ENCODE results near the gene CPPED1.
A peak's percentile ranks its signal among the peaks of the same experiment; 100 is the strongest.

The CPPED1 gene

DNA sequence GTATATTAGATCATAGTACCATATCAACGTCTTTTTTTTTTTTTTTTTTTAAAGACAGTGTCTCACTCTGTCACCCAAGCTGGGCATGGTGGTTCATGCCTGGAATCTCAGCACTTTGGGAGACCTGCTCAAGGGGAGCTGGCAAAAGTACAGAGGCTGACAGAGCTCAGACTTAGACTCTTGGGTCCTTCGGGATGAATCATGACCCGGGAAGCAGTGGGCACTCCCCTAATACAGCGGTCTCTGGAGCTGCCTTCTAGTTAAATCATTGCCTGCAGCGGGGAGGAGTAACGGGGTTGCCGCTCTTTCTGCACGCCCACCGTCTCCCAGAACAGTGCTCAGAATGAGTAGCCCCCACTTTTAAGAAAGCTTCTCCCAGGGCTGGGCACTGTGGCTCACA lies 174.4 kb downstream of the CPPED1 start:
- no peak for DNase-seq

DNA sequence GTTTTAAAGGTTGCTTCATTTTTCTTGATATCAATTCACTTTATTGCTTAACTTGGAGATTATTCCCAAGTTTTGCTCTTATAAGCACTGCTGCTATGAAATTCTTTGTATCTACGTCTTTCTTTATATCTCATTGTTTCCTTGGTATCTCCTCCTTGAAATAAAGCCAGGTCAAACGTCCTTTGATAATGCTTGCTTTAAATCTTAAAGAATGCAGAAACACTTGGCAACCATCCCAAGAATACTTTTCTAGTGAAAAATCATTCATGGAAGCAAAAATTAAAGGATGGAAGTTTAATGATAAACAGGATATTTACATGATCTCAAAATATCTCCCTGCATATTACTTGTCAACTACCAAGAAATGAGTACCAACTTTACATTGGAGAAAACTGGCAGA lies 175.2 kb downstream of the CPPED1 start:
- no peak for DNase-seq

DNA sequence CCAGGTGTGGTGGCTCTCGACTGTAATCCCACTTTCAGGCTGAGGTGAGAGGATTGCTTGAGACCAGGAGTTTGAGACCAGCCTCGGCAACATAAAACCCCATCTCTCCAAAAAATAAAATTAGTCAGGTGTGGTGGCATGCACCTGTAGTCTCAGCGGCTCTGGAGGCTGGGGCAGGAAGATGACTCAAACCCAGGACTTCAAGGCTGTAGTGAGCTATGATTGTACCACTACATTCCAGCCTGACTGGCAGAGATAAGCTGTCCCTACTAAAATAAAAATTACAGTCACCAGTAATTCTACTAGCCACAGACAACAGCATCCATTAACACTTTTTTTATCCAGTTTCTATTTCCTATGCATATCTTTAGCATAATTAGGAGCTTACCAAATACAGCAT lies 176.3 kb downstream of the CPPED1 start:
- peak; percentile 12 for DNase-seq

DNA sequence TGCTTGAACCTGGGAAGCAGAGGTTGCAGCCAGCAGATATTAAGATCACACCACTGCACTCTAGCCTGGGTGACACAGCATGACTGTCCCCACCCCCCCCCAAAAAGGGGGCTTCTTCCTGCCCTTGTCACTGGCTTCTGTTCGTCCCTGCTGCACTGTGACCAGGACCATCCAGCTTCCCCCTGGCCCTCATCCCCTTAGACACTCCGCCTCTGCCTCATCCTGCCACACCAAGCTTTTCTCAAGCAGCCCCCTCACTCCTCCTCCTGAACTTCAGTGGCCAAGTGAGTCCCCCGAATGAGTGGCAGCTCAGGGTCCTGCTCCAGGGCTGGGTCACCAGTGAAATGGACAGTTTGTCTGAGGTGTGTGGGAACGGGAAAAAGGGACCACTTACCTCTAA lies 177.3 kb downstream of the CPPED1 start:
- no peak for DNase-seq

DNA sequence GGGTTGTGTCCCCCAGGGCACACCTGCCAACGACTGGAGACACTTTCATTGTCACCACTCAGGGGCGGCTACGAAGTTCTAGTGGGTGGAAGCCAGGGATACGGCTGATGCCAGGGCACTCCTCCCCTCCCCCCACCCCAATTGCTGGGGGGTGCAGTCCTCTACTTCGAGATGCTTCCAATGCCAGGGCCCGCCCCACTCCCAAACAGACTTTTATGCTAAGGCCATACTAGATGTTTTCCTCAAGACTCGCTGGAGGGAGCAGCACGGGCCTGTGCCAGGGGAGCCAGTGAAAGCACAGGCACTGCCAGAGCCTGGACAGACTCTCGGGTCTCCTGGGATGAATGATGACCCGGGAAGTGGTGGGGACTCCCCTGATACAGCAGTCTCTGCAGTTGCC lies 178.0 kb downstream of the CPPED1 start:
- no peak for DNase-seq

DNA sequence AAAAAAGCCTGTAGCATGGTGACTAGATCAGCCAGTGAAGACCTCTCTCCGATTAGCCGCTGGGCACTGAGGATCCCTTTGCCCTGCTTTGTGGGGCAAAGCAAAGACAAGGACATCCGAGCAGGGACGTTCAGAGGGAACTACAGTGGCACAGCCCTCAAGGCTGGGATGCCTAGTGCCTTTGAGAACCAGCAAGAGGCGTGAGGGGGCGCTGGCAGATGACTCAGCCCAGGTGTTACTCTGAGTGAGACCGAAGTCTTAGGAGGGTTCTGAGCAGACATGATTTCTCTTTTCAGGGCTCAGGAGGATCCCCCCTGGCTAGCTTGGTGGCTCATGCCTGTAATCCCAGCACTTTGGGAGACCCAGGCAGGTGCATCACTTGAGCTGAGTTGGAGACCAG lies 178.6 kb downstream of the CPPED1 start:
- DNase-seq: no peak

DNA sequence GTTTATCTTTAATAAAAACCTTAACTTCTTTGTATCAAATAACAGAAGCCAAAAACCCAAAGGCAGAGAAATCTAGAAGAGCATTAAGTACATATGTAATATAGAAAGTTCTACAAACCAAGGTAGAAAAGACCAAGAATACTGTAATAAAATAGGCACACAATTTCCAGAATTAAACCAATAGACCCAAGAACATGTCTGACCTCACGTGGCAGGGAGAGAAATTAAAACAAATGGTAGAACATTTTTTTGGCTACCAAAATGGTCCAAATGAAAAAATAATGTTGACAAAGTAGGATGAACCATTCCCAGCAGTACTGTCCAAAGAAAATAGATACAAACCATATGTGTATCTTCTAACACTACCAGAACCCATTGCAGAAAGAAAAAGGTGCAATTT lies 183.5 kb downstream of the CPPED1 start:
- no peak for DNase-seq

DNA sequence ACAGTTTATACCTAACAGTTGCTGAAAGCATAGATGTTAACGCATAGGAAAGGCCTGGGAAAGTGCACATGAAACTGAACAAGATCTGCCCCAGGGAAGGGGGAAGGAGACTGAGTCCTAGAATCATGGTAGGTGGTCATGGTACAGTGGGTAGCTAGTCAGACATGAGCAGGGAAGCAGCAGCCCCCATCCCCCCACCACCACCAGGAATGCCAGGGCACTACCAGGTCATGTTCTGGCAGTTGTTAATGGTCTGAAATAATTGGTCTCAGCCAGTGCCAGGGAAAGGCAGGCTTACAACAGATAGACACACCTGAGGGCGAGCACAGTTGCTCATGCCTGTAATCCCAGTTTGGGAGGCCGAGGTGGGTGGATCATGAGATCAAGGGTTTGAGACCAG lies 185.2 kb downstream of the CPPED1 start:
- no peak for DNase-seq

DNA sequence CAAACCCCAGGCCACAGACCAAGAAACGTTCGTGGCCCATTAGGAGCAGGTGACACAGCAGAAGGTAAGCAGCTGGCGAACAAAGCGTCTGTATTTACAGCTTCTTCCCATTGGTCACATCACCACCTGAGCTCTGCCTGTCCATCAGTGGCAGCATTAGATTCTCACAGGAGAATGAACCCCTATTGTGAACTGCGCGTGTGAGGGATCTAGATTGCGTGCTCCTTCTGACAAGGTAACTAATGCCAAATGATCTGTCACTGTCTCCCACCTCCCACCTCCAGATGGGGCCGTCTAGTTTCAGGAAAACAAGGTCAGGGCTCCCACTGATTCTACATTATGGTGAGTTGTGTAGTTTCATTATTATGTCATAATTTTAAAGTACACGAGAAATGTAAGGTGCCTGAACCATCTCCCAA lies 186.3 kb downstream of the CPPED1 start:
- peak; percentile 28 for DNase-seq

DNA sequence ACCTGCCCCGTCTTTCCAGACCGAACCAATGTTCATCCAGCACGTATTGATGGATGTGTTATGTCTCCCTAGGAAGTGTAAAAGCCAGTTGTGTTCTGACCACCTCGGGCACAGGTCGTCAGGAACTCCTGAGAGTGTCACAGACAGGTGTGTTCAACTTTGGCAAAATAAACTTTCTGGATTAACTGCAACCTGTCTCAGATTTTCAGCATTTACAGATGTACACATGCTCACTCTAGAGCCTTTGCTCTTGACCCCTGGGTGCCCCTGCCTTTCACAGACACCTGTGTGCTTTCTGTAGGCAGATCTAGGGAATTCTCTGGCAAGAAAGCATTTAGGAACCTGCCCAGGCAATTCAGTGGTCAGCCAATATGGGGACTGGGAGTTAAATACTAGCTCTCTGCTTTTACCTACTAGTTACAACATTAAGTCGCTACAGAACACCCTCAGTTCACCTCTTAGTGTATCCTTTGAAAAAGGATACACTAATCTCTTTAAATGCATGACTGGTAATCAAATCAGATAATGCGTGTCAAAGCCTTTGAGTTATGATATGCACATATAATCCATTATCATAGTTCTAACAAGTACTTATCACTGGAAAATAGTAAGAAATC lies 188.9 kb downstream of the CPPED1 start:
- no peak for DNase-seq

DNA sequence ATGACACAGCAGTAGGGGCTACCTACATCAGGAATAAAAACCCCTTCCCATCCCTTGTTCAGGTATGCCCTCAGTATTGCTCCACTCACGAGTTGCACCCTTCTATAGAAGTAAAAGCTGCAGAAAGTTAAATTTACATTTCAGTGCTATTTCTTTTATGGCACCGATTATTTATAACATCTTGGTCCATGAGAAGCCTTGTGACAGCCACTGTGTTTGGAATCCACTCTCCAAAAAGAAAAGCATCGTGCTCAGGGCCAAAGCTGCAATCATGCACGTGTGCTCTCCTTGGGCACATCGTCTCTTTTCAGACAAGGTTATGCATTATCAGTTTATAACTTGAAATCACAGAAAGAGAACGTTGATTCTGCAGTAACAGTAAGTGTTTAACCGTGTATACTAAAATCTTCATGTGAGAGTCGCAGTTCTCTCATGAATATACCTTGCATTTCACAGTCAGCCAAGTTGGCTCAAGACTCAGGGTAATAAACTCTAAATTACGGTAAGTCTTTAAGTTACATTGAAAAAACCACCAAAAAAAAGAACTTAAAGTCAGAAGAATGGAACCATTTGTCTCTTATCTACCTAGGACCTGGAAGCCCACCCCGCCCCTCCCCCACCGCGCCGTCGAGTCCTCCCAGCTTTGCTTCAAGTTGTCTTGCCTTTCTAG lies 189.6 kb downstream of the CPPED1 start:
- DNase-seq: no peak

DNA sequence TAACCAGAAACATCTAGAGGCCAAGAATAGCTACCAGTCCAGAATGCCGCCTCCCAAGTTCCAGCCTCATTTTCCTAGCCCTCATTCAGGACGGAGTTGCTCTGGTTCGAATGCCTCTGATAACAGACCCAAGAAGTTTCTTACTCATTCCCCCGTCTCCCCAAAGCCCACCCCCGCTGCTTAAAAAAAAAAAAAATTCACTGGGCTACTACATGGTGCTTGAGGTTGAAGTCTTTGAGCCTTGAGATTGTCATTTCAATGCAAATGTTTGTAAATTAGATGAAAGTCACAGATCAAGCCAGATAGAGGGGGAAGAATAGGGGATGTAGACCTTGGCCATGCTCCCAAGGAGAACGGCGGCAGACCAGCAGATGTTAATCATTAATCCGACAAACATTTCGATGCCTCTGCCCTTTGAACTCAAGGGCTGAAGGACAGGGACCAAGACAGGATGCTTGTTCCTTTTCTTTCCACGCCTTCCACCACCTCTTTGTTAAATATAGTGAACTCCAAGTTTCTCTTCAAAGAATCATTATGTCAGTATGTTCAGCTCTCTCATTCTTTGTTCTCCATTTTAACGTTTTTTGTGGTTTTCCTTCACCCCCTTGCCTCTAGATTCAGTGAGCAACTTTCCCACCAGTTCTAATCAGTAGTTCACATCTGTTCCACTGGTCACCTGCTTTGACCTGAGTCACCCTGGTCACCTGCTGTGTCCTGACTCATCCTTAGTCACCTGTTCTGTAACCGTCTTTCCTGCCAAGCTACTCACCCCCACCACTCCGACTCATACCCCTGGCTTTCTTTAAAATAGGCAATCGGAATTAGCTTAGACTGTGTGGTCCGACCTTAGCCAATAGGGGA lies 190.3 kb downstream of the CPPED1 start:
- peak; percentile 66 for DNase-seq

DNA sequence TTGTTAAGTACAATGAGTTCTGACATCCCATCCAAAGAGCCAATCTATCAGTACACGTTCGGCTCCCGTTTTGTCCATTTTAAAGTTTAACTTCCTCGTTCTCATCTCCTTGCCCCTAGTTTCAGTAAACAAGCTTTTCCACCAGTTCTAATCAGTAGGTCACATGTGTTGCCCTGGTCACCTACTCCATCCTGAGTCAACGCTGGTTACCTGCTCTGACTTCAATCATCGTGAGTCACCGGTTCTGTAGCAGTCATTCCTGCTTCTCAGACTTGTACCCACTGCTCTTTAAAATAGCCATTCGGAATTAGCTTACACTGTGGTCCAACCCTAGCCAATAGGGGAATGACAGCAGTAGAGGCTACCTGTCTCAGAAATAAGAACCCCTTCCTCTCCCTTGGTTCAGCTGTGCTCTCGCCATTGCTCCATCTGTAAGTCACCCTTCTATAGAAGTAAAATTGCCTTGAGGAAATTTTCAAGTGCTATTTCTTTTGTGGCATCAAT lies 191.0 kb downstream of the CPPED1 start:
- peak; percentile 6 for DNase-seq

DNA sequence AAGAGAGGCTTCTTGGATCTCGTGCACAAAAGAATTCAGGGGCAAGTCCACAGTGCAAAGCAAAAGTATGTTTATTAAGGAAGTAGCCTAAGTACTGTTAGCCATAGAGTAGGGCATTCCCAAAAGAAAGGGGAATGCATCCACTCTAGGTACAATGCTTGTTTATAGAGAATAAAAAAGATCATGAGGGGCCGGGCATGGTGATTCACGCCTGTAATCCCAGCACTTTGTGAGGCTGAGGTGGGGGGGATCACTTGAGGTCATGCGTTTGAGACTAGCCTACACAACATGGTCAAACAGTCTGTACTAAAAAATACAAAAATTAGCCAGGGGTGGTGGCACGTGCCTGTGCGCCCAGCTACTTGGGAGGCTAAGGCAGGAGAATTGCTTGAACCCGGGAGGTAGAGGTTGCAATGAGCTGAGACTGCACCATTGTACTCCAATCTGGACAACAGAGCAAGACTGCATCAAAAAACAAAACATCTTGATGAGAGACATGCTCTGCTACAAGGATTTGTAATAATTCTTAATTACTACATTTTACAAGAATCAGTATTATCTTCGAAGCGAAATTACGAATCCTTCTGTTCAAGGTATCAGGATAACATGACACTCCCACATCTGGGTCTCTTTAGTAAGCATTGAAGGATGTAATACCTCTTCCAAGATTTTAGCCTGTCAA lies 191.6 kb downstream of the CPPED1 start:
- no peak for DNase-seq

DNA sequence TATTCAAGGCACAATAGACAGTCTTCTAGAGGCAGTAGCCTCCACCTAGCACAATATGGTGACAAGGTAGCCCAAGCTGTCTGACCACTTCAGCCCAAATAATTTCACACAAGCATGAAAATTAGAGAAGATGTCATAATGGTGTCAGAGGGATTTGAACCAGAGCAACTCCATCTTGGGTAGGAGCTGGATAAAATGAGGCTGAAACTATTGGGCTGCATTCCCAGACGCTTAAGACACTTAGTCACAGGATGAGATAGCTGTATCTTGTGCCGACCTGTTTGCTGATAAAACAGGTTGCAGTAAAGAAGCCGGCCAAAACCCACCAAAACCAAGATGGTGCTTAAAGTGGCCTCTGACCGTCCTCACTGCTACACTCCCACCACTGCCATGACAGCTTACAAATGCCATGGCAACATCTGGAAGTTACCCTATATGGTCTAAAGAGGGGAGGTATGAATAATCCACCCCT lies 192.6 kb downstream of the CPPED1 start:
- no peak for DNase-seq

DNA sequence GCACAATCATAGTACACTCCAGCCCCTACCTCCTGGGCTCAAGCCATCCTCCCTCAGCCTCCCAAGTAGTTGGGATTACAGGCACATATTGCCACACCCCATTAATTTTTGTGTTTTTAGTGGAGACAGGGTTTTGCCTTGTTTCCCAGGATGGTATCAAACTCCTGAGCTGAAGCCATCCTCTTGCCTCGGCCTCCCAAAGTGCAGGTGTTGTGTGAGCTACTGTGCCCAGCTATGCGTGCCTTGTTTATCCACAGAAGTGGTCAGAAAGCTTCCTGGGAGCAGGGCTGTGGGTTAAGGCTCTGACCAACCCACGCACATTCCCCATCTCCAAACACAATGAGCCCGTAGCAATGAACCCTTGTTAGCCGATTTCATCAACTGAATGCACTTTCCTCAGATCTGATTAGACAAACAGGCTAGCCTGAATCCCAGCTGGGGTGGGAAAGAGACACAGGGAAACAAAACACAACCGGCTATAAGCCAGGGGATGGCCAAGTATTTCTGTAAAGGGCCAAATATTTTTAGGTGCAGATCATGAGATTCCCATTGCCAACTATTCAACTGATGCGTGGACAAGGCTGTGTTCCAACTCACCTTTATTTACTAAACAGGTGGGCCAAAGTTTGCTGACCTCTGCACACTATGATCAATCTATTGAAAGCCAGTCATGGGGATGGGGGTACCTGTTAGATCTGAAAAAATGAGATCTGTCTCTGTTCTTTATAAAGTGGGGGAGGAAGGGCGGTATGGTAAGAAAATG lies 193.6 kb downstream of the CPPED1 start:
- DNase-seq: no peak
